ENCODE data around the gene ZFYVE9. TPM values are rescaled to one million over a fixed set of nuclear protein-coding genes. Genes with fewer than 3 reads are reported as not detected.

ZFYVE9 gene
- total and polyA plus RNA-seq, 2 experiments from 2014 or later, result 5.4 to 27.3 TPM

DNA sequence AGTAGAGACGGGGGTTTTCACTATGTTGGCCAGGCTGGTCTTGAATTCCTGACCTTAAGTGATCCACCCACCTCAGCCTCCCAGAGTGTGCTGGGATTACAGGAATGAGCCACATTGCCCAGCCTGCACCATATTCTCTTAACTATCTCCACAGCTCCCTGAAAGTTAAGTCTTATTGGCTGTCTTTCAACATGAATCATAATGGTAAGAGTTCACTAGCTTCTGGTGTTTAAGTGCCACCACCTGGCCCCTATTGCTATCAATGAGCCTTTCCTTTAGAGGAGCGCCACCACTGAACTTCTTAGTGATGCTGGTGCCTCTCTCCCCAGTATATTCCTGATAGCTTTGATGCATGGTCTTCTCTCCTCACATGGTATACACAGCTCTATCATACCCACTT, 15.7 kb downstream of the ZFYVE9 start (continued):
- TF ChIP-seq ZNF462 (CRISPR knock-in tag; IDR thresholded peaks at IDR 0.05), result no peak
- no peak for TF ChIP-seq STAT1 (IDR thresholded peaks at IDR 0.05; ENCODE audit: unreplicated experiment)
- TF ChIP-seq JUNB (IDR thresholded peaks at IDR 0.05; ENCODE audit: unreplicated experiment), result no peak

GRCh38 chr1:52158218-52158617, 16.3 kb downstream of the ZFYVE9 start:
- no peaks in the 10 kb centered on the region for H3F3A ChIP-seq (replicated peaks; ENCODE audit: low read depth)
- DNase-seq (ENCODE audit: low spot score) (no peak), ATAC-seq (no peak)
- H3K4me1 ChIP-seq (ENCODE audit: insufficient read depth), result no peaks in the 10 kb centered on the region
- peaks cover 8% of the 10 kb centered on the region for H3K36me3 ChIP-seq (ENCODE audit: insufficient read depth)
- Mint-ChIP-seq H3K36me3 (ENCODE audit: low read depth) (peaks cover 22% of the 10 kb centered on the region), H3K27me3 (ENCODE audit: insufficient read depth, low read depth, poor library complexity) (no peaks in the 10 kb centered on the region), H3K9me3 (peaks cover 24% of the 10 kb centered on the region), H3K4me3 (no peak overlapping the region), H3K4me1 (no peaks in the 10 kb centered on the region), H3K27ac (no peak overlapping the region)
- H4K20me1 ChIP-seq (replicated peaks; ENCODE audit: insufficient read depth), result peaks cover 7% of the 10 kb centered on the region; the same call in 1 of the 2 replicates
- no peak overlapping the region for H3K4me2 ChIP-seq
- H3K4me3 ChIP-seq, result no peak overlapping the region
- H3K9me2 ChIP-seq (ENCODE audit: insufficient read depth), result 0 out of 2 replicates have a peak, but pooled peaks cover 3% of the 10 kb centered on the region
- no peak overlapping the region for H3K27ac ChIP-seq (ENCODE audit: low read depth)
- no peaks in the 10 kb centered on the region for H3K27me3 ChIP-seq (ENCODE audit: insufficient read depth)
- peaks cover 44% of the 10 kb centered on the region for H3K79me2 ChIP-seq (replicated peaks; ENCODE audit: insufficient read depth)
- H2AFZ ChIP-seq, result no peak overlapping the region
- TF ChIP-seq STAT1 (IDR thresholded peaks at IDR 0.05; ENCODE audit: unreplicated experiment), result no peak
- TF ChIP-seq ZNF462 (CRISPR knock-in tag; IDR thresholded peaks at IDR 0.05), result no peak
- TF ChIP-seq, protein P1, sequence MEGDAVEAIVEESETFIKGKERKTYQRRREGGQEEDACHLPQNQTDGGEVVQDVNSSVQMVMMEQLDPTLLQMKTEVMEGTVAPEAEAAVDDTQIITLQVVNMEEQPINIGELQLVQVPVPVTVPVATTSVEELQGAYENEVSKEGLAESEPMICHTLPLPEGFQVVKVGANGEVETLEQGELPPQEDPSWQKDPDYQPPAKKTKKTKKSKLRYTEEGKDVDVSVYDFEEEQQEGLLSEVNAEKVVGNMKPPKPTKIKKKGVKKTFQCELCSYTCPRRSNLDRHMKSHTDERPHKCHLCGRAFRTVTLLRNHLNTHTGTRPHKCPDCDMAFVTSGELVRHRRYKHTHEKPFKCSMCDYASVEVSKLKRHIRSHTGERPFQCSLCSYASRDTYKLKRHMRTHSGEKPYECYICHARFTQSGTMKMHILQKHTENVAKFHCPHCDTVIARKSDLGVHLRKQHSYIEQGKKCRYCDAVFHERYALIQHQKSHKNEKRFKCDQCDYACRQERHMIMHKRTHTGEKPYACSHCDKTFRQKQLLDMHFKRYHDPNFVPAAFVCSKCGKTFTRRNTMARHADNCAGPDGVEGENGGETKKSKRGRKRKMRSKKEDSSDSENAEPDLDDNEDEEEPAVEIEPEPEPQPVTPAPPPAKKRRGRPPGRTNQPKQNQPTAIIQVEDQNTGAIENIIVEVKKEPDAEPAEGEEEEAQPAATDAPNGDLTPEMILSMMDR (conservative IDR thresholded peaks at IDR 0.05; ENCODE audit: low read depth in 2 of 2), result no peak

All from GM23338 (cell line).